ENCODE measurements around the gene TTC31. TPM values are rescaled to one million over a fixed set of nuclear protein-coding genes. Genes with fewer than 3 reads are reported as not detected.

TTC31 gene
- total and polyA plus RNA-seq, 4 experiments from 2014 or later, result 17.0 to 46.9 (median 31.4) TPM

GRCh38 chr2:74531666-74532065, 48.8 kb downstream of the TTC31 start:
- Histone ChIP-seq H3K9me3 (ENCODE audit: control insufficient read depth in 1 of 2, low read length in 2 of 2) (no peaks in the 10 kb centered on the region), H3K4me1 (ENCODE audit: insufficient read depth, low read length) (peaks cover 31% of the 10 kb centered on the region), H3K36me3 (ENCODE audit: insufficient read depth, low read length) (peaks cover 14% of the 10 kb centered on the region), H3K27ac (ENCODE audit: low read depth, low read length) (no peak overlapping the region), H3K27me3 (ENCODE audit: insufficient read depth, low read length) (no peaks in the 10 kb centered on the region), H3K4me3 (ENCODE audit: low read length in 2 of 2) (no peak overlapping the region)
- ChIA-PET CTCF (ENCODE audit: partially characterized antibody) (interaction anchor here (0.8 to 6.4 kb wide), 22 partner anchors 21 to 709 kb away, joined by 3 to 63 read pairs (median 4); partner anchors contain the start of genes BOLA3, C2orf81, CCDC142 and MRPL53), POLR2A (ENCODE audit: partially characterized antibody) (interaction anchor here (0.7 to 6.3 kb wide), 10 partner anchors 15 to 140 kb away, joined by 3 to 87 read pairs (median 12); partner anchors contain the start of genes C2orf81, CCDC142, INO80B and MRPL53)
- H3K9me3 Mint-ChIP-seq, result no peaks in the 10 kb centered on the region
- no peak for DNase-seq
- intact Hi-C loops (cut with micrococcal nuclease), result loop anchor here (1.0 to 5.0 kb wide), 2 partner anchors 48 to 264 kb away; partner anchors contain the start of gene TTC31
- H3K27me3 Mint-ChIP-seq, result no peaks in the 10 kb centered on the region
- peaks cover 25 to 41% of the 10 kb centered on the region in 2 donors for H3K36me3 Mint-ChIP-seq
- peak overlapping the region in 4 of 7 donors; percentile 77 to 95 (median 90) for H3K27ac Mint-ChIP-seq
- peak overlapping the region; percentile 8 to 96 (median 58) for H3K4me3 Mint-ChIP-seq
- peaks cover 19 to 45% (median 35%) of the 10 kb centered on the region in 4 donors for H3K4me1 Mint-ChIP-seq

- Mint-ChIP-seq H3K27ac (peak overlapping the region in 6 of 7 donors; percentile 3 to 93 (median 30)), H3K4me3 (peak overlapping the region; percentile 13 to 78 (median 56)), H3K27me3 (peaks cover 0 to under 1% of the 10 kb centered on the region in 2 donors), H3K9me3 (no peaks in the 10 kb centered on the region), H3K36me3 (peaks cover 19 to 35% of the 10 kb centered on the region in 2 donors), H3K4me1 (peaks cover 19 to 44% (median 34%) of the 10 kb centered on the region in 4 donors)
- Histone ChIP-seq H3K27ac (ENCODE audit: low read depth, low read length) (no peak overlapping the region), H3K4me1 (ENCODE audit: insufficient read depth, low read length) (peaks cover 31% of the 10 kb centered on the region), H3K36me3 (ENCODE audit: insufficient read depth, low read length) (peaks cover 9% of the 10 kb centered on the region), H3K9me3 (ENCODE audit: control insufficient read depth in 1 of 2, low read length in 2 of 2) (no peaks in the 10 kb centered on the region), H3K27me3 (ENCODE audit: insufficient read depth, low read length) (no peaks in the 10 kb centered on the region), H3K4me3 (ENCODE audit: low read length in 2 of 2) (no peak overlapping the region)
- CTCF ChIA-PET (ENCODE audit: partially characterized antibody), result interaction anchor here (0.8 to 6.4 kb wide), 22 partner anchors 22 to 709 kb away, joined by 3 to 63 read pairs (median 4); partner anchors contain the start of genes BOLA3, C2orf81, CCDC142 and MRPL53
- peak in 4 of 5 donors; percentile 39 to 56 (median 46) for DNase-seq
- POLR2A ChIA-PET (ENCODE audit: partially characterized antibody), result interaction anchor here (0.7 to 6.3 kb wide), 9 partner anchors 16 to 282 kb away, joined by 3 to 87 read pairs (median 8); partner anchors contain the start of genes C2orf81, CCDC142, INO80B and MRPL53
- intact Hi-C loops (cut with micrococcal nuclease), result loop anchor here (1.0 to 5.0 kb wide), 2 partner anchors 49 to 265 kb away; partner anchors contain the start of gene TTC31
These were observed 49.3 kb downstream of the TTC31 start for GRCh38 chr2:74532222-74532621.

DNA sequence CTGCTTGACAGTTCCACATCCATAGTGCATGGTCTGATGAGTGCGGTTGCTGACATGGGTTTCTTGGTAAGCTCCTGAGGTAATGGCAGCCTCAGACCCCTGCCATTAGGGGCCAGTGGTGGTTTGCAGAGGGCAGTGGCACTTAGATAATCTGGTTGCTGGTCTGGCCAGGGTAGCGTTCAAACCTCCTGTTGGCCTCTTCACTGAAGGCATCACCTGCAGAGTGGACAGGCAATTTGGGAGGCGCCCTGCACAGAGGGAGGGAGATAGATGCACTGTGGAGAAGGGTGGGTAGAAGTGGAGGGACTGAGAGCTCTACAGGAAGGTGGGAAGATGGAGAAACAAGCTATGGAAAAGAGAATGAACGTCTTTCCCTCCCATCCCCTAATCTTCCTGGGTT, 50.6 kb downstream of the TTC31 start:
- ChIA-PET CTCF (ENCODE audit: partially characterized antibody) (interaction anchor here (1.0 to 6.4 kb wide), 5 partner anchors 15 to 283 kb away, joined by 3 to 63 read pairs (median 19); partner anchors contain the start of genes CCDC142 and TTC31), POLR2A (ENCODE audit: partially characterized antibody) (interaction anchor here (1.3 to 6.3 kb wide), 3 partner anchors 50 to 284 kb away, joined by 4 to 74 read pairs (median 4); partner anchors contain the start of genes INO80B, TTC31 and WBP1)
- no peaks in the 10 kb centered on the region for H3K27me3 ChIP-seq (ENCODE audit: insufficient read depth, low read length)
- Mint-ChIP-seq H3K36me3 (peaks cover 9 to 23% of the 10 kb centered on the region in 2 donors), H3K27me3 (peaks cover 6 to 10% of the 10 kb centered on the region in 2 donors), H3K9me3 (no peaks in the 10 kb centered on the region), H3K4me3 (no peak overlapping the region), H3K27ac (no peak overlapping the region), H3K4me1 (peaks cover 16 to 32% (median 27%) of the 10 kb centered on the region in 4 donors)
- no peak overlapping the region for H3K4me3 ChIP-seq (ENCODE audit: low read length in 2 of 2)
- intact Hi-C loops (cut with micrococcal nuclease), result loop anchor here (5.0 kb wide), 1 partner anchor 266 kb away; no protein-coding TSS in a partner anchor
- H3K36me3 ChIP-seq (ENCODE audit: insufficient read depth, low read length), result no peaks in the 10 kb centered on the region
- H3K27ac ChIP-seq (ENCODE audit: low read depth, low read length), result no peak overlapping the region
- peaks cover 24% of the 10 kb centered on the region for H3K4me1 ChIP-seq (ENCODE audit: insufficient read depth, low read length)
- H3K9me3 ChIP-seq (ENCODE audit: control insufficient read depth in 1 of 2, low read length in 2 of 2), result no peaks in the 10 kb centered on the region
- no peak for DNase-seq

DNA sequence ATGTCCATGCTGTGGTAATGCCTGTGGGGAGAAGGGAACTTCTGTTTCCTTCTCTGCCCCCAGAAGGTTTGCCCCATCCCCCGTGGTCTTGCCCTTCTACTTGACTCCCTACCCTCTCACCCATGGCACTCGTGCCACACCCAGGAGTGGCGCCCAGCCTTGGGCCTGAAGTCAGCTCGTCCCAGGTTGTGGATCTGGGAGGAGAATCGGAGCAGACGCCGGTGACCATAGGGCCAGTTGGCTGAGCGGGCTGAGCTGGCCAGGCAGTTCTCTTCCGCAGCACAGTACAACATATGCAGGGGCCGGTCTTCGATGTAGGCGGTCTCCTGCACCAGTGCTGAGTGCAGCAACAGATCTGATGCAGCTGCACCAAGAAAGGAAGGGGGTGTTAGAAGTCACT, 51.5 kb downstream of the TTC31 start:
- no peaks in the 10 kb centered on the region for H3K9me3 ChIP-seq (ENCODE audit: control insufficient read depth in 1 of 2, low read length in 2 of 2)
- H3K27ac ChIP-seq (ENCODE audit: low read depth, low read length), result no peak overlapping the region
- peaks cover 16% of the 10 kb centered on the region for H3K4me1 ChIP-seq (ENCODE audit: insufficient read depth, low read length)
- ChIA-PET POLR2A (ENCODE audit: partially characterized antibody) (interaction anchor here (1.3 to 6.3 kb wide), 2 partner anchors 51 to 78 kb away, joined by 4 to 74 read pairs; partner anchors contain the start of genes INO80B, TTC31 and WBP1), CTCF (ENCODE audit: partially characterized antibody) (interaction anchor here (0.7 to 6.4 kb wide), 3 partner anchors 11 to 286 kb away, joined by 3 to 63 read pairs (median 3); partner anchors contain the start of genes CCDC142 and TTC31)
- H3K27me3 ChIP-seq (ENCODE audit: insufficient read depth, low read length), result no peaks in the 10 kb centered on the region
- H3K4me3 Mint-ChIP-seq, result no peak overlapping the region
- peaks cover 14 to 15% of the 10 kb centered on the region in 2 donors for H3K27me3 Mint-ChIP-seq
- no peak for DNase-seq
- peaks cover 16 to 24% (median 21%) of the 10 kb centered on the region in 4 donors for H3K4me1 Mint-ChIP-seq
- no peak overlapping the region for H3K4me3 ChIP-seq (ENCODE audit: low read length in 2 of 2)
- intact Hi-C loops (cut with micrococcal nuclease), result loop anchor here (5.0 kb wide), 1 partner anchor 267 kb away; no protein-coding TSS in a partner anchor
- H3K36me3 ChIP-seq (ENCODE audit: insufficient read depth, low read length), result no peaks in the 10 kb centered on the region
- peaks cover 9 to 17% of the 10 kb centered on the region in 2 donors for H3K36me3 Mint-ChIP-seq
- no peaks in the 10 kb centered on the region for H3K9me3 Mint-ChIP-seq
- no peak overlapping the region for H3K27ac Mint-ChIP-seq

DNA sequence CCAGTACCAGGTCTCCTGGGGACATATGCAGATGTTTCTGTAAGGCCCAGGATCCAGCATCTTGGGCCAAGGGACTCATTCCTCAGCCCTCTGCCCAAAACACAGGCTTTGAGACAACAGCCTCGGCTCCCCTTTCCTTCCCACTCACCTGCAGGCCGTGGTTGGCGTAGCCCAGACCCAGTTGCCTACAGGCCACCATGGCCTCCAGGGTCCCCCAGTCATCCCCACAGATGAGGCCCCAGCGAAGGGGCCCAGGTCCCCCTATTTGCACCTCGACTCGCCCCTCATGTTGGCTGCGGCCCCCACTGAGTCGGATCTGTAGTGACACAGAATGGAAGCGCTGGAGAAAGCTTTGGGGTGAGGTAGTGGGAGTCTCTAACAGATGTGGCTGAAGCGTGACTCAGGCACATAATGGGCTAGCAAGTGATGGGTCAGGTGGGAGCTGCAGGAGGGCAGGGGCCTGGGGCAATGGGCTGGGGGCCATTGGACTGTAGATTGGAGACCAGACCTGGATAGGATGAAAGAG, 52.6 kb downstream of the TTC31 start:
- Histone ChIP-seq H3K36me3 (ENCODE audit: insufficient read depth, low read length) (no peaks in the 10 kb centered on the region), H3K9me3 (ENCODE audit: control insufficient read depth in 1 of 2, low read length in 2 of 2) (no peaks in the 10 kb centered on the region), H3K4me1 (ENCODE audit: insufficient read depth, low read length) (peaks cover 16% of the 10 kb centered on the region), H3K4me3 (ENCODE audit: low read length in 2 of 2) (no peak overlapping the region), H3K27ac (ENCODE audit: low read depth, low read length) (no peak overlapping the region), H3K27me3 (ENCODE audit: insufficient read depth, low read length) (no peaks in the 10 kb centered on the region)
- Mint-ChIP-seq H3K4me3 (no peak overlapping the region), H3K4me1 (peaks cover 15 to 21% (median 20%) of the 10 kb centered on the region in 4 donors), H3K36me3 (peaks cover 9 to 11% of the 10 kb centered on the region in 2 donors), H3K27me3 (peaks cover 14 to 18% of the 10 kb centered on the region in 2 donors), H3K27ac (peak overlapping the region in 2 of 7 donors; percentile 18 to 37), H3K9me3 (no peaks in the 10 kb centered on the region)
- ChIA-PET POLR2A (ENCODE audit: partially characterized antibody) (no interaction called here), CTCF (ENCODE audit: partially characterized antibody) (no interaction called here)
- intact Hi-C loops (cut with micrococcal nuclease), result no loop called here
- DNase-seq, result no peak

DNA sequence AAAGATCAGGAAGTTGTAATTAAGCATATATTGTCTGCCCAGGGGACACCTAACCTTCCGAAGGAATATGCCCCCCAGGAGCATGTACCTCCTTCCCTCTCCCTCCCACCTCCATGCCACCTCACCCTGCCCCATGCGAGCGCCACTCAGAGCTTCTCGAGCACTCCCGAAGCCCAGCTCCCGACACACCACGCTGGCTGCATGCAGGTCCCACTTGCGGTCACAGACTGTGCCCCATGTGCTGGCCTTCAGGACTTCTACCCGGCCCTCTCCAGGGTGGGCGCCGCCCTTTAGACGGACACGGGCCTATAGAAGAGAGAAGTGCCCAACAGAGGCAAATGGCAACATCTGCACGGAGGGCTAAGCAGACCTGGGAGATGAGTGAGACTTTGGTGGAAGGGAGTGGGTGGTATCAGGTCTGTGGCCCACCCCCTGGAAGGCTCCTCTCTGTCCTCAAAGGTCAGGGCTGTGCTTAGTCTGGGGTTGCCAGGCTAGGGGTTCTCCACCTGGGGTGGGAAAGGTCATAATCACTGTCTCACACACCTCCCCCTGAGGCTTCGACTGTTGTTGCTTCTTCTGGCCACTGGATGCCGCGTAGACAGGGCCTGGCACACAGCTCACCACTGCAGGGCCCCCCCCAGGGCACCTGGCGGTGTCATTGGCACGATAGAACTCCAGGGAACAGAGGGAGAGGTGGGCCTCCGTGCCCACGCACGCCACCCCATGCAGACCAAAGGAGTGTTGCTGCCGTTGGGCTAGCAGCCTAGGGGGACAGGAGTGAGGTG, 53.5 kb downstream of the TTC31 start:
- no peak overlapping the region for H3K27ac Mint-ChIP-seq
- H3K36me3 ChIP-seq (ENCODE audit: insufficient read depth, low read length), result no peaks in the 10 kb centered on the region
- ChIA-PET CTCF (ENCODE audit: partially characterized antibody) (no interaction called here), POLR2A (ENCODE audit: partially characterized antibody) (no interaction called here)
- peaks cover 7% of the 10 kb centered on the region for H3K4me1 ChIP-seq (ENCODE audit: insufficient read depth, low read length)
- no peak for DNase-seq
- intact Hi-C loops (cut with micrococcal nuclease), result no loop called here
- H3K36me3 Mint-ChIP-seq, result peaks cover 9 to 10% of the 10 kb centered on the region in 2 donors
- H3K9me3 ChIP-seq (ENCODE audit: control insufficient read depth in 1 of 2, low read length in 2 of 2), result no peaks in the 10 kb centered on the region
- H3K4me3 Mint-ChIP-seq, result no peak overlapping the region
- H3K4me3 ChIP-seq (ENCODE audit: low read length in 2 of 2), result no peak overlapping the region
- H3K27me3 ChIP-seq (ENCODE audit: insufficient read depth, low read length), result no peaks in the 10 kb centered on the region
- peaks cover 7 to 13% (median 11%) of the 10 kb centered on the region in 4 donors for H3K4me1 Mint-ChIP-seq
- no peaks in the 10 kb centered on the region for H3K9me3 Mint-ChIP-seq
- peaks cover 18 to 21% of the 10 kb centered on the region in 2 donors for H3K27me3 Mint-ChIP-seq
- no peak overlapping the region for H3K27ac ChIP-seq (ENCODE audit: low read depth, low read length)

All from CD4-positive, alpha-beta memory T cell (primary cell).